Cardiac septum (tissue), 1 donor: Measurements from ENCODE around the gene GOLGA6D. TPM values are rescaled to one million over a fixed set of nuclear protein-coding genes. Genes with fewer than 3 reads are reported as not detected.
"Not testable (repeated sequence)": the region's sequence is repeated elsewhere in the genome, so short reads cannot be mapped to it uniquely, and the experiment has no call there.

Experiments used
- DNase-seq: peaks from one replicate; pipeline ENCODE4 v3.0.0-alpha.2; 2020; ENCODE audit warnings: low spot score
- intact Hi-C: fragments of 100-400 bp; cut with DNase I; formaldehyde crosslinking; loops from one replicate; pipeline ENCODE4 v1.14.0; 2022
- total RNA-seq: library from RNA; stranded (reverse); fragmentation: NEBNext Ultra II Directional; extraction: Animal tissue kit (Norgen Biotek cat#: 25700); gene quantifications from one replicate; pipeline ENCODE4 v1.2.1, GENCODE V29; 2021
- donor health status: DM: no; HTN: no; CAD: no.

GOLGA6D gene
- total RNA-seq, 1 donor from 2014 or later: not detected

DNA sequence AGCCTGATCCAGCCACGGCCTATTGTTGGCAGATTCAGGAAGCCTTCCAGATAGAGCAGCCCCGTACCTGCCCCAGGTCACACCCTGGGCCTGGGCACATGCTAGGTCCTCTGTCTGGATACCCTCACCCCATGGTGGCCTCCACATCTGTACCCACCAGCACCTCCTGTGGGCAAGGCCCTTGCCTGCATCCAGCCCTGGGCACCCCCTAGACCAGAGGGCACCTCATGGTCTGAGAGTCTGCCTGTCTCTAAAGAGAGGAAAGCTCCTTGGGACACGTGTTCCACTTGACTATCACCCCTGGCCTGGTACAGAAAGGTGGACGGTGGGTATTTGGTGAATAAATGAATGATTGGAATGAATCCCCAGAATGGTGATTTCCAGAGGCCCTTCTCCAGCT lies 44.4 kb downstream of the GOLGA6D start:
- DNase-seq: no peak
- intact Hi-C loops: loop anchor here (10.0 kb wide), 1 partner anchor 112 kb away; no protein-coding TSS in a partner anchor

DNA sequence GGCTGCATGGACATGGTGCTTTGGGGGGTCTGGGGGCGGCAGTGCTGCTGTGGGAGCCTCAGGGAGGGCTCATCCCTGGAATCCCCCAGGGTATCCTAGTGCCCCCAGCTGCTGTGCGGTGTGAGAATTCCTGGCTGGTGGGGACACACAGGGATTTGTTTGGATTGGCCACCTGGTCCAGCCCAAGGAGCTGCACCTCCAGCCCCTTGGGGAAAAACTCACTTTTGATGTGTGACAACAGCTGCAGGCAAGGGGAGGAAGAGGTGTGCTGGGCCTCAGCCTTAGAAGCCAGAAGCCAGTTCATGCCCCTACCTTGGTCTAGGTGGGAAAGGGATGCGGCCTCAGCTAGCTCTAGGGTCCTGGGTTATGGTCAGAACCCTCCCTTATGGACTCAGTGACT lies 44.9 kb downstream of the GOLGA6D start:
- intact Hi-C loops: loop anchor here (10.0 kb wide), 1 partner anchor 113 kb away; no protein-coding TSS in a partner anchor
- DNase-seq: no peak

GRCh38 chr15:75328493-75329314 lies 46.1 kb downstream of the GOLGA6D start:
- intact Hi-C loops: loop anchor here (10.0 kb wide), 1 partner anchor 114 kb away; no protein-coding TSS in a partner anchor
- DNase-seq: no peak

GRCh38 chr15:75329571-75329970 lies 46.9 kb downstream of the GOLGA6D start:
- intact Hi-C loops: loop anchor here (10.0 kb wide), 1 partner anchor 115 kb away; no protein-coding TSS in a partner anchor
- DNase-seq: no peak

DNA sequence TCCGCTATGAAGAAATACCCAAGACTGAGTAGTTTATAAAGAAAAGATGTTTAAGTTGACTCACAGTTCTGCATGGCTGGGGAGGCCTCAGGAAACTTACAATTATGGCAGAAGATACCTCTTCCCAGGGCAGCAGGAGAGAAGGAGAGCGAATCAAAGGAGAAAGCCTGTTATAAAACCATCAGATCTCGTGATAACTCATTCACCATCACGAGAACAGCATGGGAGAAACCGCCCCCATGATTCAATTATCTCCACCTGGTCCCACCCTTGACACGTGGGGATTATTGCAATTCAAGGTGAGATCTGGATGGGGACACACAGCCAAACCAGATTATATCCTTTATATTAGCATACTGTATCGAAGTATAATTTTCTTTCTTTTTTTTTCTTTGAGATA lies 49.5 kb downstream of the GOLGA6D start:
- DNase-seq, intact Hi-C loops: not testable (repeated sequence)

DNA sequence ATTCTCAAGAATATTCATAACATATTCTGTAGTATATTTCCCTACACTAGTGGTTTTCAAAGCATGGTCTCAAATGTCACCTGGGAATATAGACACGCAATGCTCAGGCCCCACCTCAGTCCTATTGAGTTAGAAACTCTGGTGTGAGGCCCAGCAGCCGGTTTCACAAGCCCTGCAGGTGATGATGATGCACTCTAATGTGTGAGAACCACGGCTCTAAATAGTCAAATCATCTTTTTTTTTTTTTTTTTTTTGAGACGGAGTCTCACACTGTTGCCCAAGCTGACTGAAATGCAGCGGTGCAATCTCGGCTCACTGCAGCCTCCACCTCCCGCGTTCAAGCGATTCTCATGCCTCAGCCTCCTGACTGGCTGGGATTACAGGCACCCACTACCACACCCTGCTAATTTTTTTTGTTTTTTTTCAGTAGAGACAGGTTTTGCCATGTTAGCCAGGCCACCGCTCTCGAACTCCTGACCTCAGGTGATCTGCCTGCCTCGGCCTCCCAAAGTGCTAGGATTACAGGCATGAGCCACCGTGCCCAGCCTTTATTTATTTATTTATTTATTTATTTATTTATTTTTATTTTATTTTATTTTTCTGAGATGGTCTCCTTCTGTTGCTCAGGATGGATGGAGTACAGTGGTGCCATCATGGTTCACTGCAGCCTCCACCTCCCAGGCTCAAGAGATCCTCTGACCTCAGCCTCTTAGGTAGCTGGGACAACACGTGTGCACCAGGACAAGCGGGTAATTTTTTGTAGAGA lies 51.2 kb downstream of the GOLGA6D start:
- intact Hi-C loops, DNase-seq: not testable (repeated sequence)

DNA sequence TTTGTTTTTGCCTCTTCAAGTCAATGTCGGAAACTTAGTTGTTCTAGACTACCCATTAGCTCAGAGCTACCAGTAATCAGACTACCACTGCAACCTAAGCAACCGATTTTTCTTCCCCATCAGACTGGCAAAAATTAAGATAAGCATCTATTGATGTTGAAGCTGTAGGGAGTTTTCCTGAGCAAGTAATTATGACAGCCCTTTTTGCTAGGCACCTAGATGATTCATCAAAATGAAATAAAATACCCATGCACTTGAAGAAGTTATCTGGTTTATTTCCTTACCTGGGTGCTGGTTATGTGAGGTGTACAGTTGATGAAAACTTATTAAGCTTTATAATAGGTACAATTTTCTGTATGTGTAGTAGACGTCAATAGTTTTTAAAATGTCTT lies 52.7 kb downstream of the GOLGA6D start:
- no peak for DNase-seq
- intact Hi-C loops: no loop called here

DNA sequence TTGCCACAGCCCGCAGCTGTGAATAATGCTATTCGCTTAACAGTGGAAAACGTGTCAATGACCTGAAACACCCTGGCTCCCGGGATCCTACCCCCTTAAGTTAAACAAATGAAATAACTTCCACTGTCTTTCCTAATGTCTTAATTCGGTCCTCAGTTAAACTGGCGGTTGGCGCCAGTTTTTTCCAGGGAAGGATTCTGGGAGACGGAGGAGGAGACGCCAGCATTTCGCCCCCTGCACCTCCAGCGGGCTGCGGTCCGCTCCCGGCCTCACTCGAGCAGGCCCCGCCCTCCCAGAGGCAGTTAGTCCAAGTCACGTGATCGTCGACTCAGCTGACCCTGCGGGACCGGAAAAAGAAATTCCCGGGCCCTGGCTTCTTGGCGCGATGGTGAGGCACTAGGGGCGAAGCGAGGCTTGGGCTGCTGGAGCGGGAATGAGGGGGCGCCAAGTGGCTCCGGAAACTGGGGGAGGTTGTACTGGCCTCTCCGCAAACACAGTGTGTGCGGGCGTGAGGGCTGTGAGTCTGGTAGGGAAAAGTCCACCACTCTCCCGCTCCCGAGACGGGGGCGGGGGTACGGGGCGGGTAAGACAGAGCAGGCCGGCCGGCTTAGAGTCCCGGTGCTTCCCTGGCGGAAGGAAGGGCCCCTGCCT lies 53.2 kb downstream of the GOLGA6D start, which contains the start of gene COMMD4:
Gene COMMD4 (plus strand): TSS at position 359 of the 651 bp plus-strand sequence. CDS start 27 bp downstream, at position 386.
- peak; percentile 97 for DNase-seq
- intact Hi-C loops: no loop called here

- DNase-seq: no peak
- intact Hi-C loops: no loop called here
These were observed 56.1 kb downstream of the GOLGA6D start for GRCh38 chr15:75338661-75339240.

DNA sequence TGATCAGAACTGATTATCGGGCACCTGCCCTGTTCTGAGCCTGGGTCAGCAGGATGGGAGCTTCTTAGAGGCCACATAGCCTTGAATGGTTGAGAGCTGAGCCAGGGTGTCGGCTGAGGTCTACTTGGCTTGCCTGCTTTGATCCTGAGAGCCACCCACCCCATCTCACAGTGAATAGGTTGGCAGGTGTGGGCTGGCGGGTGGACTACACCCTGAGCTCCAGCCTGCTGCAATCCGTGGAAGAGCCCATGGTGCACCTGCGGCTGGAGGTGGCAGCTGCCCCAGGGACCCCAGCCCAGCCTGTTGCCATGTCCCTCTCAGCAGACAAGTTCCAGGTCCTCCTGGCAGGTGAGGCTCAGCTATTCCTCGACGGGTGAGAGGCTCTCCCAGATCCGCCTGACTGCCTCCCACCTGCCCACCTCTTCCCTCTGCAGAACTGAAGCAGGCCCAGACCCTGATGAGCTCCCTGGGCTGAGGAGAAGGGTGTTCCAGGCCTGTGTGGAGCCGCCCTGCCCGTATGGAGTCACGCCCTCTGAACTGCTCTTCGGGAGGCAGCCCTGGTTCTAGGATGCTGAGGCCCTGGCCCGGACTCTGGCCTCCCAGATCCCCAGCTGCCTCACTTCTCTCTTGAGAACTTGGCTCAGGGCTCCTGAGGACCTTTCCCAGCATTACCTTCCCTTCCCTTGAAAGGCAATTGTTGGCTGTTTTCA lies 57.1 kb downstream of the GOLGA6D start:
- DNase-seq: no peak
- intact Hi-C loops: no loop called here

- intact Hi-C loops: no loop called here
- no peak for DNase-seq
These were observed 59.6 kb downstream of the GOLGA6D start for GRCh38 chr15:75342221-75342620.

DNA sequence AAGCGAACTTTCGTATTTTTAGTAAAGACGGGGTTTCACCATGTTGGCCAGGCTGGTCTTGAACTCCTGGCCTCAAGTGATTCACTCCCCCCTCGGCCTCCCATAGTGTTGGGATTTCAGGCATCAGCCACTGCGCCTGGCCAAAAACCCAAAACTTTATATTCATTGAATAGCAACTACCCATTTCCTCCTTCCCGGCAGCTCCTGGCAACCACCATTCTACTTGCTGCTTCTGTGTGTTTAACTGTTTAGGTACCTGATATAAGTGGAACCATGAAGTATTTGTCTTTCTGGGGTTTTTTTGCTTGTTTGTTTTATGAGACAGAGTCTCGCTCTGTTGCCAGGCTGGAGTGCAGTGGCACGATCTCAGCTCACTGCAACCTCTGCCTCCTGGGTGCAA lies 61.3 kb downstream of the GOLGA6D start:
- DNase-seq, intact Hi-C loops: not testable (repeated sequence)

Other genes starting within 250 kb of the GOLGA6D start
- gene C15orf39, start 81.0 kb upstream of the GOLGA6D start, total RNA-seq: 12.9 TPM
- gene GOLGA6C, start 24.5 kb upstream of the GOLGA6D start, total RNA-seq: not detected
- gene COMMD4, start 53.2 kb downstream of the GOLGA6D start, total RNA-seq: 35.5 TPM
- gene NEIL1, start 64.2 kb downstream of the GOLGA6D start, total RNA-seq: 10.9 TPM
- 153 TPM for gene MAN2C1, start 85.8 kb downstream of the GOLGA6D start, total RNA-seq
- gene SIN3A, start 168.9 kb downstream of the GOLGA6D start, total RNA-seq: 30.6 TPM